K562 (cell line): ENCODE measurements around the gene ERF. TPM values are rescaled to one million over a fixed set of nuclear protein-coding genes. Genes with fewer than 3 reads are reported as not detected.

ENCODE experiments used
- ATAC-seq: fragments of 200-7000 bp; cut with Tn5 transposase; 3 replicates; pipeline ENCODE4 v1.9.1; 2020; ENCODE audit warnings: moderate library complexity
- BruUV-seq: library from RNA; stranded (reverse); fragments of 400-500 nt; replicated peaks from 2 replicates; lab custom pipeline; 2021; lab: Mats Ljungman, UMichigan
- CTCF ChIA-PET: fragments of 300-600 bp; formaldehyde crosslinking; extraction: SDS; loops from one replicate; lab custom pipeline; 2021; ENCODE audit warnings: low intra/inter-chr PET ratio; lab: Yijun Ruan, JAX
- POLR2A ChIA-PET: fragments of 300-600, 350-650 bp; sonication (Branson Sonifier 250); formaldehyde crosslinking; extraction: SDS; loops from one replicate; lab custom pipeline; 2021; ENCODE audit warnings: antibody characterized with exemption, inconsistent platforms; lab: Yijun Ruan, JAX
- DNase-seq, 4 experiments: peaks; one replicate each; pipeline versions ENCODE4 v3.0.0 to v3.0.0-alpha.2; 2011 to 2018; ENCODE audit warnings: low spot score in 3 of 4, mixed read lengths in 3 of 4; ENCODE audit errors: extremely low read depth in 1 of 4
- FAIRE-seq: peaks from 2 replicates; lab custom pipeline; 2011; peaks lifted over from hg19 to GRCh38; lab: Jason Lieb, UNC
- H2AFZ ChIP-seq: 2 replicates; pipeline ENCODE4 v1.6.0; 2011; ENCODE audit warnings: low read depth, low read length, control low read depth, inconsistent platforms
- H3K27ac ChIP-seq: fragments of 200-600 bp; 3 replicates; pipeline ENCODE4 v1.8.0; 2011; ENCODE audit warnings: low read depth, mild to moderate bottlenecking, control low read depth, inconsistent platforms, low read length, moderate library complexity, mixed read lengths; ENCODE audit errors: extremely low read depth
- H3K27me3 ChIP-seq, 2 experiments: fragments of 300-600 bp in 1 of 2; 2 replicates in 1 of 2; 3 replicates in 1 of 2; pipeline versions ENCODE4 v1.6.0 to v1.8.0; 2011; ENCODE audit warnings: inconsistent platforms in 2 of 2, low read length in 2 of 2, mild to moderate bottlenecking in 1 of 2, mixed read lengths in 1 of 2, moderate library complexity in 1 of 2; ENCODE audit not compliant: control insufficient read depth in 2 of 2, insufficient read depth in 2 of 2
- H3K36me3 ChIP-seq: fragments of 300-600 bp; 3 replicates; pipeline ENCODE4 v1.8.0; 2011; ENCODE audit warnings: mild to moderate bottlenecking, low read length, inconsistent platforms; ENCODE audit not compliant: control insufficient read depth, insufficient read depth
- H3K4me1 ChIP-seq, 2 experiments: fragments of 200-600 bp in 1 of 2; replicated peaks in 1 of 2; 2 replicates in 1 of 2; 3 replicates in 1 of 2; pipeline versions ENCODE4 v1.5.1 to v1.8.0; 2011; ENCODE audit warnings: inconsistent platforms in 2 of 2, low read length in 2 of 2, mild to moderate bottlenecking in 1 of 2, mixed read lengths in 1 of 2, moderate library complexity in 1 of 2; ENCODE audit not compliant: control insufficient read depth in 2 of 2, insufficient read depth in 2 of 2
- H3K4me2 ChIP-seq: 2 replicates; pipeline ENCODE4 v1.6.1; 2011; ENCODE audit warnings: low read length, control low read depth, inconsistent platforms, mixed read lengths; ENCODE audit not compliant: insufficient read depth
- H3K4me3 ChIP-seq: fragments of 200-600 bp; sonication (generic), shearing (Covaris generic); 2 replicates; pipeline ENCODE4 v1.5.1; 2016; ENCODE audit warnings: control low read depth, inconsistent platforms
- H3K79me2 ChIP-seq: fragments of 200-600 bp; 3 replicates; pipeline ENCODE4 v1.8.0; 2011; ENCODE audit warnings: low read length, inconsistent platforms; ENCODE audit not compliant: control insufficient read depth, insufficient read depth
- H3K9ac ChIP-seq, 2 experiments: 2 replicates each; pipeline versions ENCODE4 v1.6.0 to v1.6.1; 2011; ENCODE audit warnings: low read depth in 2 of 2, low read length in 2 of 2, control low read depth in 1 of 2, inconsistent platforms in 1 of 2, mild to moderate bottlenecking in 1 of 2, mixed read lengths in 1 of 2; ENCODE audit not compliant: insufficient read depth in 1 of 2
- H3K9me1 ChIP-seq: one replicate; pipeline ENCODE4 v1.6.0; 2011; ENCODE audit warnings: inconsistent platforms, mild to moderate bottlenecking, low read length, moderate library complexity; ENCODE audit not compliant: control insufficient read depth, insufficient read depth
- H3K9me3 ChIP-seq: replicated peaks from 2 replicates; pipeline ENCODE4 v1.5.1; 2011; ENCODE audit warnings: low read depth, low read length, inconsistent platforms; ENCODE audit not compliant: control insufficient read depth, insufficient read depth
- H4K20me1 ChIP-seq: replicated peaks from 2 replicates; pipeline ENCODE4 v1.6.1; 2011; ENCODE audit warnings: low read length, inconsistent platforms, mixed read lengths; ENCODE audit not compliant: control insufficient read depth, insufficient read depth
- NR2C1 ChIP-seq, 2 experiments: fragments of 450-650 bp; IDR thresholded peaks; 2 replicates each; pipeline ENCODE4 v1.6.1; 2017; ENCODE audit warnings: mild to moderate bottlenecking in 2 of 2, antibody characterized with exemption in 1 of 2, inconsistent platforms in 1 of 2, missing compliant biosample characterization in 1 of 2, missing genetic modification characterization in 1 of 2
- POLR3A ChIP-seq: IDR thresholded peaks from 2 replicates; pipeline ENCODE4 v1.6.1; 2011; ENCODE audit warnings: borderline replicate concordance, mild to moderate bottlenecking, moderate library complexity; ENCODE audit not compliant: insufficient read length, insufficient read depth; ENCODE audit errors: extremely low read depth
- SMARCC2 ChIP-seq: fragments of 450-650 bp; IDR thresholded peaks from 2 replicates; pipeline ENCODE4 v1.6.1; 2017; ENCODE audit warnings: antibody characterized with exemption, moderate library complexity, mild to moderate bottlenecking, low read depth
- SNAPC5 ChIP-seq: fragments of 250-450 bp; sonication (Bioruptor Pico); IDR thresholded peaks from 2 replicates; pipeline ENCODE4 v1.8.0; 2021; ENCODE audit warnings: moderate library complexity, mild to moderate bottlenecking, inconsistent platforms
- WGBS: fragments of 100-300 bp; shearing (Covaris generic); methylation state at CpG from one replicate; pipeline ENCODE4 v1.1.6; 2016; ENCODE audit warnings: low coverage, mixed read lengths; ENCODE audit not compliant: insufficient coverage; ENCODE audit errors: missing lambda C conversion rate; 5-methylcytosine and 5-hydroxymethylcytosine counted together
- in situ Hi-C: fragments of 300-500 bp; cut with MboI; formaldehyde crosslinking; loops from 4 replicates; pipeline ENCODE4 v1.15.0; 2018; ENCODE audit warnings: inconsistent platforms, mixed read lengths
- intact Hi-C: fragments of 100-400 bp; cut with micrococcal nuclease; formaldehyde crosslinking; loops from 2 replicates; pipeline ENCODE4 v1.14.2; 2022
- polyA plus RNA-seq, 8 experiments: library from polyadenylated mRNA; depleted of rRNA in 4 of 8; stranded (reverse) in 5 of 8; unstranded in 3 of 8; fragments of >200 nt; fragmentation: Nextera tagmentation in 2 of 8; fragmentation: Illumina TruSeq in 1 of 8; extraction: Ambion mirVana in 2 of 8; extraction: Trizol in 1 of 8; gene quantifications; 2 replicates each; pipeline versions ENCODE4 v1.2.1 to v1.2.3, GENCODE V29; 2011 to 2014; ENCODE audit warnings: inconsistent platforms in 1 of 8, missing spikeins in 1 of 8
- total RNA-seq, 7 experiments: library from RNA; depleted of rRNA in 6 of 7; stranded (reverse); fragments of >200 nt in 6 of 7; fragmentation: Illumina TruSeq in 2 of 7; extraction: Trizol in 2 of 7; gene quantifications; 2 replicates each; pipeline versions ENCODE4 v1.2.1 to v1.2.3, GENCODE V29; 2011 to 2021; ENCODE audit warnings: low replicate concordance in 1 of 7
- TF ChIP-seq, protein P1 (sequence below): fragments of 250-450 bp; sonication (Bioruptor Pico); IDR thresholded peaks from 2 replicates; pipeline ENCODE4 v1.5.0; 2021
- TF ChIP-seq, protein P2 (sequence below): sonication (generic); formaldehyde crosslinking; IDR thresholded peaks from 2 replicates; pipeline ENCODE4 v1.5.0; 2020; ENCODE audit warnings: missing genetic modification reagents

The ERF gene
- total and polyA plus RNA-seq, 9 of the 15 experiments (the other 6 are each of a cell fraction or from before 2014, with no cell fraction given), result 0.03 to 75.4 (median 27.0) TPM

DNA sequence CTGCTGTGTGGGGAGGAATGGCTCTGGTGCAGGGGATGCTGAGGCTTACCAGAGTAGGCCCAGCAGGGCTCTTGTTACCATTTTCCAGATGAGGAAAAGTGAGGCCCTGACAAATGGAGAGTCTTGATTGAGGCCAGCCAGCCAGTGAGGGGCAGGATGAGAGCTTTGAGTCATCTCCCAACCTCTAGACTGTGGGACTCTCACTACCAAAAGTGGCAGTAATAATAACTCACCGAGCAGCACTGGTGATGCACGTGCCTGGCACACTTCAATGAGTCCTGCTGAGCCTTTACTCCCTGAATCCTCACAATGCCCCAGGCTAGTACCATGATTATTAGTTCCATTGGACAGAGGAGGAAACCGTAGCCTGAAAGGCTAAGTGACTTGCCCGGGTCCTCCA, 21.9 kb upstream of the ERF start:
- Histone ChIP-seq H3K79me2 (peaks cover 39% of the 10 kb centered on the region), H3K36me3 (peaks cover 51% of the 10 kb centered on the region), H3K4me3 (no peak overlapping the region), H3K4me2 (no peak overlapping the region), H4K20me1 (no peaks in the 10 kb centered on the region), H3K27ac (no peak overlapping the region), H3K9me1 (no peaks in the 10 kb centered on the region), H3K9me3 (no peaks in the 10 kb centered on the region), H2AFZ (no peak overlapping the region), H3K4me1 (peaks cover 17 to 64% of the 10 kb centered on the region in 2 experiments), H3K9ac (peak overlapping the region in 1 of 2 experiments; percentile 57; a peak in 1 of 4 replicates), H3K27me3 (no peaks in the 10 kb centered on the region)
- ChIA-PET CTCF (no interaction called here), POLR2A (no interaction called here)
- ATAC-seq, result no peak
- no peak for FAIRE-seq
- WGBS, result 82% methylated on average over 4 of the region's 4 CpGs
- TF ChIP-seq NR2C1 (IDR thresholded peaks at IDR 0.05), result no peak
- no peak for TF ChIP-seq NR2C1 (tag; IDR thresholded peaks at IDR 0.05)
- TF ChIP-seq SMARCC2, result no peak
- TF ChIP-seq POLR3A, result no peak
- TF ChIP-seq, protein P1, sequence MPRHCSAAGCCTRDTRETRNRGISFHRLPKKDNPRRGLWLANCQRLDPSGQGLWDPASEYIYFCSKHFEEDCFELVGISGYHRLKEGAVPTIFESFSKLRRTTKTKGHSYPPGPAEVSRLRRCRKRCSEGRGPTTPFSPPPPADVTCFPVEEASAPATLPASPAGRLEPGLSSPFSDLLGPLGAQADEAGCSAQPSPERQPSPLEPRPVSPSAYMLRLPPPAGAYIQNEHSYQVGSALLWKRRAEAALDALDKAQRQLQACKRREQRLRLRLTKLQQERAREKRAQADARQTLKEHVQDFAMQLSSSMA, result no peak
- no peak for TF ChIP-seq SNAPC5 (CRISPR knock-in tag)
- TF ChIP-seq, protein P2, sequence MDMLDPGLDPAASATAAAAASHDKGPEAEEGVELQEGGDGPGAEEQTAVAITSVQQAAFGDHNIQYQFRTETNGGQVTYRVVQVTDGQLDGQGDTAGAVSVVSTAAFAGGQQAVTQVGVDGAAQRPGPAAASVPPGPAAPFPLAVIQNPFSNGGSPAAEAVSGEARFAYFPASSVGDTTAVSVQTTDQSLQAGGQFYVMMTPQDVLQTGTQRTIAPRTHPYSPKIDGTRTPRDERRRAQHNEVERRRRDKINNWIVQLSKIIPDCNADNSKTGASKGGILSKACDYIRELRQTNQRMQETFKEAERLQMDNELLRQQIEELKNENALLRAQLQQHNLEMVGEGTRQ (CRISPR knock-in tag), result no peak
- BruUV-seq, result no TSS peak
- no peak for DNase-seq
- in situ Hi-C loops (no loop called here), intact Hi-C loops (no loop called here)
